ENCODE results near the gene TARDBP.
"Not testable (repeated sequence)": the region's sequence is repeated elsewhere in the genome, so short reads cannot be mapped to it uniquely, and the experiment has no call there.

Gene TARDBP

GRCh38 chr1:10992864-10993263, 19.6 kb upstream of the TARDBP start:
- no peak for DNase-seq (ENCODE audit: low spot score)

- no peak for DNase-seq (ENCODE audit: low spot score)
Measured at GRCh38 chr1:10996100-10996499, 16.4 kb upstream of the TARDBP start.

GRCh38 chr1:11000526-11000925, 11.9 kb upstream of the TARDBP start:
- DNase-seq (ENCODE audit: low spot score) = no peak

GRCh38 chr1:11013160-11013531, 692 bp downstream of the TARDBP start:
- DNase-seq (ENCODE audit: low spot score) = no peak

GRCh38 chr1:11019358-11019757, 6.9 kb downstream of the TARDBP start:
- DNase-seq (ENCODE audit: low spot score) = not testable (repeated sequence)

GRCh38 chr1:11019971-11020370, 7.5 kb downstream of the TARDBP start:
- DNase-seq (ENCODE audit: low spot score) = no peak

GRCh38 chr1:11023201-11023600, 10.7 kb downstream of the TARDBP start:
- no peak for DNase-seq (ENCODE audit: low spot score)

GRCh38 chr1:11024154-11024873, 11.9 kb downstream of the TARDBP start:
- no peak for DNase-seq (ENCODE audit: low spot score)

GRCh38 chr1:11024874-11025203, 12.4 kb downstream of the TARDBP start:
- DNase-seq (ENCODE audit: low spot score) = no peak

- DNase-seq (ENCODE audit: low spot score) = no peak
Measured at GRCh38 chr1:11025618-11026017, 13.2 kb downstream of the TARDBP start.

- DNase-seq (ENCODE audit: low spot score) = no peak
Measured at GRCh38 chr1:11026052-11026451, 13.6 kb downstream of the TARDBP start.

- DNase-seq (ENCODE audit: low spot score) = no peak
Measured at GRCh38 chr1:11026903-11027302, 14.4 kb downstream of the TARDBP start.

GRCh38 chr1:11027316-11027715, 14.9 kb downstream of the TARDBP start:
- DNase-seq (ENCODE audit: low spot score) = no peak

- no peak for DNase-seq (ENCODE audit: low spot score)
Measured at GRCh38 chr1:11028018-11028417, 15.6 kb downstream of the TARDBP start.

- DNase-seq (ENCODE audit: low spot score) = no peak
Measured at GRCh38 chr1:11030865-11031264, 18.4 kb downstream of the TARDBP start.

- DNase-seq (ENCODE audit: low spot score) = no peak
Measured at GRCh38 chr1:11031624-11032262, 19.3 kb downstream of the TARDBP start.

- DNase-seq (ENCODE audit: low spot score) = not testable (repeated sequence)
Measured at GRCh38 chr1:11037019-11037739, 24.7 kb downstream of the TARDBP start.

GRCh38 chr1:11037740-11038182, 25.3 kb downstream of the TARDBP start:
- DNase-seq (ENCODE audit: low spot score) = peak; percentile 84

GRCh38 chr1:11039351-11040104, 27.1 kb downstream of the TARDBP start:
- DNase-seq (ENCODE audit: low spot score) = no peak

GRCh38 chr1:11040105-11040429, 27.6 kb downstream of the TARDBP start:
- not testable (repeated sequence) for DNase-seq (ENCODE audit: low spot score)

- no peak for DNase-seq (ENCODE audit: low spot score)
Measured at GRCh38 chr1:11041048-11041447, 28.6 kb downstream of the TARDBP start.

GRCh38 chr1:11042065-11042464, 29.6 kb downstream of the TARDBP start:
- no peak for DNase-seq (ENCODE audit: low spot score)
